Measurements from ENCODE around the gene LRRC49.

LRRC49 gene

GRCh38 chr15:70954733-70955132 is 62.1 kb downstream of the LRRC49 start:
- peaks cover 6% of the 10 kb centered on the region; the same call in 1 of the 2 replicates for H3K9me3 ChIP-seq
- no peaks in the 10 kb centered on the region for H3K4me1 ChIP-seq
- no peaks in the 10 kb centered on the region for H3K27me3 ChIP-seq (ENCODE audit: low read depth)
- DNase-seq (ENCODE audit: low spot score in 2 of 2) = no peak
- no peaks in the 10 kb centered on the region for H3K36me3 ChIP-seq (replicated peaks)
- in situ Hi-C loops (cut with MboI; ENCODE audit: low sequenced_read_pairs) = no loop called here
- H3K4me3 ChIP-seq = no peak overlapping the region

- in situ Hi-C loops (cut with MboI; ENCODE audit: low sequenced_read_pairs) = no loop called here
- peaks cover 6% of the 10 kb centered on the region; the same call in 1 of the 2 replicates for H3K9me3 ChIP-seq
- no peak overlapping the region for H3K4me3 ChIP-seq
- H3K4me1 ChIP-seq = no peaks in the 10 kb centered on the region
- DNase-seq (ENCODE audit: low spot score in 2 of 2) = no peak
- H3K36me3 ChIP-seq (replicated peaks) = no peaks in the 10 kb centered on the region
- no peaks in the 10 kb centered on the region for H3K27me3 ChIP-seq (ENCODE audit: low read depth)
Observed at GRCh38 chr15:70955151-70955550, 62.5 kb downstream of the LRRC49 start.

- H3K4me1 ChIP-seq = no peaks in the 10 kb centered on the region
- no peaks in the 10 kb centered on the region for H3K9me3 ChIP-seq
- no peak for DNase-seq (ENCODE audit: low spot score in 2 of 2)
- H3K4me3 ChIP-seq = no peak overlapping the region
- no peaks in the 10 kb centered on the region for H3K36me3 ChIP-seq (replicated peaks)
- H3K27me3 ChIP-seq (ENCODE audit: low read depth) = no peaks in the 10 kb centered on the region
- in situ Hi-C loops (cut with MboI; ENCODE audit: low sequenced_read_pairs) = no loop called here
Observed at GRCh38 chr15:70956201-70956995, 63.8 kb downstream of the LRRC49 start.

- in situ Hi-C loops (cut with MboI; ENCODE audit: low sequenced_read_pairs) = no loop called here
- H3K9me3 ChIP-seq = no peaks in the 10 kb centered on the region
- H3K36me3 ChIP-seq (replicated peaks) = no peaks in the 10 kb centered on the region
- H3K4me1 ChIP-seq = no peaks in the 10 kb centered on the region
- H3K4me3 ChIP-seq = no peak overlapping the region
- no peaks in the 10 kb centered on the region for H3K27me3 ChIP-seq (ENCODE audit: low read depth)
- no peak for DNase-seq (ENCODE audit: low spot score in 2 of 2)
Observed at GRCh38 chr15:70962084-70962483, 69.5 kb downstream of the LRRC49 start.

GRCh38 chr15:70963199-70963598 is 70.6 kb downstream of the LRRC49 start:
- no peak overlapping the region for H3K4me3 ChIP-seq
- no peaks in the 10 kb centered on the region for H3K36me3 ChIP-seq (replicated peaks)
- H3K4me1 ChIP-seq = no peaks in the 10 kb centered on the region
- no peaks in the 10 kb centered on the region for H3K27me3 ChIP-seq (ENCODE audit: low read depth)
- in situ Hi-C loops (cut with MboI; ENCODE audit: low sequenced_read_pairs) = no loop called here
- H3K9me3 ChIP-seq = no peaks in the 10 kb centered on the region
- no peak for DNase-seq (ENCODE audit: low spot score in 2 of 2)

GRCh38 chr15:70964058-70964457 is 71.4 kb downstream of the LRRC49 start:
- no peak for DNase-seq (ENCODE audit: low spot score in 2 of 2)
- no peaks in the 10 kb centered on the region for H3K27me3 ChIP-seq (ENCODE audit: low read depth)
- in situ Hi-C loops (cut with MboI; ENCODE audit: low sequenced_read_pairs) = no loop called here
- no peak overlapping the region for H3K4me3 ChIP-seq
- no peaks in the 10 kb centered on the region for H3K9me3 ChIP-seq
- H3K36me3 ChIP-seq (replicated peaks) = no peaks in the 10 kb centered on the region
- no peaks in the 10 kb centered on the region for H3K4me1 ChIP-seq

- Histone ChIP-seq H3K9me3 (no peaks in the 10 kb centered on the region), H3K36me3 (replicated peaks) (no peaks in the 10 kb centered on the region), H3K4me3 (no peak overlapping the region), H3K4me1 (no peaks in the 10 kb centered on the region), H3K27me3 (ENCODE audit: low read depth) (no peaks in the 10 kb centered on the region)
- no peak for DNase-seq (ENCODE audit: low spot score in 2 of 2)
- in situ Hi-C loops (cut with MboI; ENCODE audit: low sequenced_read_pairs) = no loop called here
Observed at GRCh38 chr15:70964686-70965085, 72.1 kb downstream of the LRRC49 start.

GRCh38 chr15:70967646-70968045 is 75.0 kb downstream of the LRRC49 start:
- in situ Hi-C loops (cut with MboI; ENCODE audit: low sequenced_read_pairs) = no loop called here
- no peaks in the 10 kb centered on the region for H3K9me3 ChIP-seq
- no peak for DNase-seq (ENCODE audit: low spot score in 2 of 2)
- H3K4me3 ChIP-seq = no peak overlapping the region
- H3K27me3 ChIP-seq (ENCODE audit: low read depth) = no peaks in the 10 kb centered on the region; the same call in 1 of the 2 replicates
- H3K36me3 ChIP-seq (replicated peaks) = no peaks in the 10 kb centered on the region
- H3K4me1 ChIP-seq = no peaks in the 10 kb centered on the region; the same call in 1 of the 2 replicates

GRCh38 chr15:70974004-70974832 is 81.6 kb downstream of the LRRC49 start:
- Histone ChIP-seq H3K4me3 (no peak overlapping the region), H3K9me3 (no peaks in the 10 kb centered on the region), H3K4me1 (no peaks in the 10 kb centered on the region; the same call in 1 of the 2 replicates), H3K27me3 (ENCODE audit: low read depth) (no peaks in the 10 kb centered on the region; the same call in 1 of the 2 replicates), H3K36me3 (replicated peaks) (no peaks in the 10 kb centered on the region)
- in situ Hi-C loops (cut with MboI; ENCODE audit: low sequenced_read_pairs) = loop anchor here (5.0 kb wide), 1 partner anchor 468 kb away; no protein-coding TSS in a partner anchor
- DNase-seq (ENCODE audit: low spot score in 2 of 2) = peak in 1 of 2 experiments; percentile 55

GRCh38 chr15:70976851-70977250 is 84.2 kb downstream of the LRRC49 start:
- H3K27me3 ChIP-seq (ENCODE audit: low read depth) = no peaks in the 10 kb centered on the region
- DNase-seq (ENCODE audit: low spot score in 2 of 2) = no peak
- H3K4me3 ChIP-seq = no peak overlapping the region

GRCh38 chr15:70995383-70995970 is 102.9 kb downstream of the LRRC49 start:
- no peak for DNase-seq (ENCODE audit: low spot score in 2 of 2)
- H3K4me1 ChIP-seq = no peaks in the 10 kb centered on the region
- no peak overlapping the region for H3K4me3 ChIP-seq
- in situ Hi-C loops (cut with MboI; ENCODE audit: low sequenced_read_pairs) = no loop called here
- H3K27me3 ChIP-seq (ENCODE audit: low read depth) = no peaks in the 10 kb centered on the region
- no peaks in the 10 kb centered on the region for H3K9me3 ChIP-seq
- no peaks in the 10 kb centered on the region for H3K36me3 ChIP-seq (replicated peaks)

More at GRCh38 chr15:70976851-70977250, 84.2 kb downstream of the LRRC49 start:
- no peaks in the 10 kb centered on the region for H3K4me1 ChIP-seq
- H3K36me3 ChIP-seq (replicated peaks) = no peaks in the 10 kb centered on the region
- in situ Hi-C loops (cut with MboI; ENCODE audit: low sequenced_read_pairs) = no loop called here
- no peaks in the 10 kb centered on the region for H3K9me3 ChIP-seq

- in situ Hi-C loops (cut with MboI; ENCODE audit: low sequenced_read_pairs) = no loop called here
- Histone ChIP-seq H3K36me3 (replicated peaks) (no peaks in the 10 kb centered on the region), H3K27me3 (ENCODE audit: low read depth) (no peaks in the 10 kb centered on the region), H3K4me3 (no peak overlapping the region), H3K4me1 (no peaks in the 10 kb centered on the region), H3K9me3 (no peaks in the 10 kb centered on the region)
- DNase-seq (ENCODE audit: low spot score in 2 of 2) = no peak
Observed at GRCh38 chr15:70998319-70998718, 105.7 kb downstream of the LRRC49 start.

- Histone ChIP-seq H3K27me3 (ENCODE audit: low read depth) (no peaks in the 10 kb centered on the region), H3K9me3 (no peaks in the 10 kb centered on the region), H3K36me3 (replicated peaks) (no peaks in the 10 kb centered on the region), H3K4me3 (no peak overlapping the region), H3K4me1 (no peaks in the 10 kb centered on the region)
- in situ Hi-C loops (cut with MboI; ENCODE audit: low sequenced_read_pairs) = no loop called here
- DNase-seq (ENCODE audit: low spot score in 2 of 2) = no peak
Observed at GRCh38 chr15:71002316-71002715, 109.7 kb downstream of the LRRC49 start.

GRCh38 chr15:71003319-71003718 is 110.7 kb downstream of the LRRC49 start:
- in situ Hi-C loops (cut with MboI; ENCODE audit: low sequenced_read_pairs) = no loop called here
- Histone ChIP-seq H3K36me3 (replicated peaks) (no peaks in the 10 kb centered on the region), H3K27me3 (ENCODE audit: low read depth) (no peaks in the 10 kb centered on the region), H3K4me3 (no peak overlapping the region), H3K4me1 (no peaks in the 10 kb centered on the region), H3K9me3 (no peaks in the 10 kb centered on the region)
- no peak for DNase-seq (ENCODE audit: low spot score in 2 of 2)
